HepG2 (cell line): ENCODE measurements around the gene HSD17B8. TPM values are rescaled to one million over a fixed set of nuclear protein-coding genes. Genes with fewer than 3 reads are reported as not detected.

Source experiments
- FOXK1 ChIP-seq: sonication (generic); formaldehyde crosslinking; IDR thresholded peaks from 2 replicates; pipeline ENCODE4 v1.4.0; 2020; ENCODE audit warnings: low read depth, missing genetic modification reagents, borderline replicate concordance
- GABPA ChIP-seq, 2 experiments: IDR thresholded peaks; 2 replicates each; pipeline ENCODE4 v1.6.1; 2011 to 2016; ENCODE audit warnings: low read depth in 2 of 2, low read length in 1 of 2, missing biosample characterization in 1 of 2, missing genetic modification characterization in 1 of 2
- MBNL3 ChIP-seq: fragments of 250-450 bp; sonication (Bioruptor Pico); conservative IDR thresholded peaks from 2 replicates; pipeline ENCODE4 v1.8.0; 2022; ENCODE audit warnings: mild to moderate bottlenecking, inconsistent platforms
- MTA1 ChIP-seq: sonication (generic); formaldehyde crosslinking; IDR thresholded peaks from 2 replicates; pipeline ENCODE4 v1.4.0; 2020; ENCODE audit warnings: missing genetic modification reagents, mild to moderate bottlenecking, borderline replicate concordance
- NCOA5 ChIP-seq: sonication (generic); formaldehyde crosslinking; IDR thresholded peaks from 2 replicates; pipeline ENCODE4 v1.4.0; 2020; ENCODE audit warnings: missing genetic modification reagents
- NRL ChIP-seq: sonication (generic); formaldehyde crosslinking; IDR thresholded peaks from 2 replicates; pipeline ENCODE4 v1.5.0; 2020; ENCODE audit warnings: missing genetic modification reagents, mild to moderate bottlenecking, moderate library complexity, borderline replicate concordance
- SALL2 ChIP-seq: sonication (generic); formaldehyde crosslinking; IDR thresholded peaks from 2 replicates; pipeline ENCODE4 v1.8.1; 2023; ENCODE audit warnings: mild to moderate bottlenecking, missing genetic modification reagents, inconsistent platforms
- SIX1 ChIP-seq: sonication (generic); formaldehyde crosslinking; IDR thresholded peaks from 2 replicates; pipeline ENCODE4 v1.4.0; 2020; ENCODE audit warnings: missing genetic modification reagents, borderline replicate concordance
- SKIL ChIP-seq: sonication (generic); formaldehyde crosslinking; IDR thresholded peaks from 2 replicates; pipeline ENCODE4 v1.8.0; 2022; ENCODE audit warnings: missing genetic modification reagents, mild to moderate bottlenecking, moderate library complexity, borderline replicate concordance
- SUZ12 ChIP-seq: fragments of 150-350 bp; IDR thresholded peaks from 2 replicates; pipeline ENCODE4 v1.6.1; 2014; ENCODE audit warnings: low read depth, low read length
- THYN1 ChIP-seq: sonication (generic); formaldehyde crosslinking; IDR thresholded peaks from 2 replicates; pipeline ENCODE4 v1.8.1; 2023; ENCODE audit warnings: low read depth, mild to moderate bottlenecking, moderate library complexity, missing genetic modification reagents, borderline replicate concordance
- ZBTB40 ChIP-seq, 2 experiments: fragments of 450-650 bp in 1 of 2; sonication (generic) in 1 of 2; formaldehyde crosslinking in 1 of 2; IDR thresholded peaks; 2 replicates each; pipeline versions ENCODE4 v1.6.1 to v1.8.0; 2016 to 2022; ENCODE audit warnings: antibody characterized with exemption in 1 of 2, mild to moderate bottlenecking in 1 of 2, missing genetic modification reagents in 1 of 2
- ZBTB7A ChIP-seq: sonication (generic); formaldehyde crosslinking; IDR thresholded peaks from 2 replicates; pipeline ENCODE4 v1.8.0; 2022; ENCODE audit warnings: mild to moderate bottlenecking, missing genetic modification reagents
- ZBTB7B ChIP-seq: sonication (generic); formaldehyde crosslinking; IDR thresholded peaks from 2 replicates; pipeline ENCODE4 v1.4.0; 2020; ENCODE audit warnings: missing genetic modification reagents
- ZC3H4 ChIP-seq: sonication (generic); formaldehyde crosslinking; IDR thresholded peaks from 2 replicates; pipeline ENCODE4 v1.4.0; 2020; ENCODE audit warnings: missing genetic modification reagents, borderline replicate concordance
- ZFP1 ChIP-seq: IDR thresholded peaks from 2 replicates; pipeline ENCODE4 v1.6.1; 2016
- ZKSCAN1 ChIP-seq: fragments of 150-350 bp; IDR thresholded peaks from 2 replicates; pipeline ENCODE4 v1.6.1; 2014; ENCODE audit warnings: low read length
- ZNF260 ChIP-seq: sonication (generic); formaldehyde crosslinking; IDR thresholded peaks from 2 replicates; pipeline ENCODE4 v1.4.0; 2020; ENCODE audit warnings: missing genetic modification reagents, low read depth, mild to moderate bottlenecking, borderline replicate concordance
- ZNF562 ChIP-seq: sonication (generic); formaldehyde crosslinking; IDR thresholded peaks from 2 replicates; pipeline ENCODE4 v1.8.0; 2022; ENCODE audit warnings: missing genetic modification reagents, borderline replicate concordance
- polyA plus RNA-seq, 8 experiments: library from polyadenylated mRNA; depleted of rRNA in 3 of 8; stranded (reverse) in 7 of 8; unstranded in 1 of 8; fragments of >200 nt; fragmentation: Illumina TruSeq in 4 of 8; extraction: Trizol in 4 of 8; gene quantifications; 2 replicates each; pipeline versions ENCODE4 v1.2.1 to v1.2.3, GENCODE V29; 2011 to 2016; ENCODE audit warnings: low read depth in 4 of 8, missing spikeins in 1 of 8, mixed read lengths in 1 of 8; ENCODE audit not compliant: insufficient read depth in 1 of 8
- total RNA-seq, 5 experiments: library from RNA; depleted of rRNA; stranded (reverse); fragments of >200 nt; fragmentation: Illumina TruSeq; extraction: Trizol; gene quantifications; 2 replicates each; pipeline ENCODE4 v1.2.3, GENCODE V29; 2016; ENCODE audit warnings: low read depth in 1 of 5

The HSD17B8 gene
- total and polyA plus RNA-seq, 2 of the 13 experiments (the other 11 are each of a cell fraction or from before 2014, with no cell fraction given): 12.6 to 20.1 TPM

- TF ChIP-seq SALL2 (no peak), ZNF562 (no peak), MTA1 (CRISPR knock-in tag) (no peak), ZNF260 (no peak), ZBTB7B (CRISPR knock-in tag) (no peak), FOXK1 (CRISPR knock-in tag) (no peak), ZBTB7A (peak; percentile 35; the same call in 1 of the 2 replicates), SIX1 (no peak), ZBTB40 (IDR thresholded peaks at IDR 0.05) (no peak), ZBTB40 (CRISPR knock-in tag; IDR thresholded peaks at IDR 0.05) (no peak), THYN1 (CRISPR knock-in tag) (no peak), SUZ12 (no peak), ZFP1 (no peak), ZC3H4 (CRISPR knock-in tag) (no peak), NCOA5 (no peak), ZKSCAN1 (no peak), SKIL (CRISPR knock-in tag) (no peak), MBNL3 (CRISPR knock-in tag) (no peak), NRL (CRISPR knock-in tag) (no peak), GABPA (IDR thresholded peaks at IDR 0.05; ENCODE audit: low read depth, low read length) (no peak), GABPA (CRISPR knock-in tag; IDR thresholded peaks at IDR 0.05; ENCODE audit: low read depth) (no peak)
Observed at GRCh38 chr6:33205191-33206026, 954 bp downstream of the HSD17B8 start (continued).
